Measurements from ENCODE around the gene TYRP1. TPM values are rescaled to one million over a fixed set of nuclear protein-coding genes. Genes with fewer than 3 reads are reported as not detected.
A peak's percentile ranks its signal among the peaks of the same experiment; 100 is the strongest.

The TYRP1 gene
- total RNA-seq, 2 donors from 2014 or later = 1.8 to 3.8 TPM

DNA sequence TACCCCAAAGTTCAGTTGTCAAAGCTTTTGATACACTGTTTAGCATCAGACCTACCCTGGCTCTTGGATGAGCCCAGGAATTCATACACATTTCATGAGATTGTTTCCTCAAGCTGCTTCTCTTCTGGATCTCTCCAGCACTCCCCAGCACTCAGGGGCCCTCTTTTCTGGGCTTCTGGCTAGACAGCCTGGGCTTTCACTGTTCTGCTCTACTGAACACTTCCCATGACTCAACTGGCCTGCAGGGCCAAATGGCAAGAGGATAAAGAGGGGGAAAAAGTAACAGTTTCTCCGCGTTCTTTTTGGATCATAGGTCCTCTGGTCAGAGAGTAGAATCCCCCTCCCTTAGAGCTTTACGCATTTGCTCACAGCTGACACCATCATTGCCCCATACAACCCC, 60.7 kb downstream of the TYRP1 start:
- ATAC-seq (ENCODE audit: insufficient number of reproducible peaks, low FRiP score, low read depth) (no peak), DNase-seq (ENCODE audit: low spot score) (no peak)
- TF ChIP-seq, protein P1, sequence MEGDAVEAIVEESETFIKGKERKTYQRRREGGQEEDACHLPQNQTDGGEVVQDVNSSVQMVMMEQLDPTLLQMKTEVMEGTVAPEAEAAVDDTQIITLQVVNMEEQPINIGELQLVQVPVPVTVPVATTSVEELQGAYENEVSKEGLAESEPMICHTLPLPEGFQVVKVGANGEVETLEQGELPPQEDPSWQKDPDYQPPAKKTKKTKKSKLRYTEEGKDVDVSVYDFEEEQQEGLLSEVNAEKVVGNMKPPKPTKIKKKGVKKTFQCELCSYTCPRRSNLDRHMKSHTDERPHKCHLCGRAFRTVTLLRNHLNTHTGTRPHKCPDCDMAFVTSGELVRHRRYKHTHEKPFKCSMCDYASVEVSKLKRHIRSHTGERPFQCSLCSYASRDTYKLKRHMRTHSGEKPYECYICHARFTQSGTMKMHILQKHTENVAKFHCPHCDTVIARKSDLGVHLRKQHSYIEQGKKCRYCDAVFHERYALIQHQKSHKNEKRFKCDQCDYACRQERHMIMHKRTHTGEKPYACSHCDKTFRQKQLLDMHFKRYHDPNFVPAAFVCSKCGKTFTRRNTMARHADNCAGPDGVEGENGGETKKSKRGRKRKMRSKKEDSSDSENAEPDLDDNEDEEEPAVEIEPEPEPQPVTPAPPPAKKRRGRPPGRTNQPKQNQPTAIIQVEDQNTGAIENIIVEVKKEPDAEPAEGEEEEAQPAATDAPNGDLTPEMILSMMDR (IDR thresholded peaks at IDR 0.05) = no peak

GRCh38 chr9:12759761-12760160, 66.6 kb downstream of the TYRP1 start:
- TF ChIP-seq, protein P1 (IDR thresholded peaks at IDR 0.05) = no peak
- peak; percentile 64 for ATAC-seq (ENCODE audit: insufficient number of reproducible peaks, low FRiP score, low read depth)
- no peak for DNase-seq (ENCODE audit: low spot score)
- Histone ChIP-seq H3K27ac (peak overlapping the region in 1 of 2 donors; percentile 17), H3K4me3 (no peak overlapping the region), H3K9me3 (no peaks in the 10 kb centered on the region), H3K36me3 (no peaks in the 10 kb centered on the region), H3K27me3 (replicated peaks; ENCODE audit: insufficient read depth) (no peaks in the 10 kb centered on the region), H3K4me1 (ENCODE audit: control insufficient read depth in 1 of 2, low read depth in 2 of 2) (peaks cover 0 to 11% of the 10 kb centered on the region in 2 donors)

More for the DNA sequence above, 60.7 kb downstream of the TYRP1 start:
- Histone ChIP-seq H3K4me3 (no peak overlapping the region), H3K36me3 (no peaks in the 10 kb centered on the region), H3K4me1 (ENCODE audit: control insufficient read depth in 1 of 2, low read depth in 2 of 2) (no peaks in the 10 kb centered on the region), H3K27ac (no peak overlapping the region), H3K27me3 (replicated peaks; ENCODE audit: insufficient read depth) (no peaks in the 10 kb centered on the region), H3K9me3 (no peaks in the 10 kb centered on the region)

Other genes with a start within 250 kb of the TYRP1 start
- 10 to 100 TPM; 10.3 to 14.7 TPM for gene LURAP1L, start 81.6 kb downstream of the TYRP1 start, total RNA-seq